GM12874 (cell line): ENCODE data around the gene ZNF625.

Experiments used
- CTCF ChIP-seq: IDR thresholded peaks from 2 replicates; pipeline ENCODE4 v1.5.1; 2011; ENCODE audit warnings: low read depth, mild to moderate bottlenecking, control low read depth, low read length, moderate library complexity; ENCODE audit not compliant: insufficient read depth

The ZNF625 gene

GRCh38 chr19:12095111-12095790, 61.3 kb downstream of the ZNF625 start:
- no peak for TF ChIP-seq CTCF
